HG02885 (cell line): ENCODE results near the gene LAD1.

Experiments used
- ATAC-seq: cut with Tn5 transposase; IDR thresholded peaks from one replicate; pipeline ENCODE4 v1.9.1; 2021; ENCODE audit warnings: mild to moderate bottlenecking; ENCODE audit not compliant: unreplicated experiment, poor library complexity

Gene LAD1

GRCh38 chr1:201353186-201353940, 45.8 kb downstream of the LAD1 start:
- ATAC-seq: no peak

- no peak for ATAC-seq
Observed at GRCh38 chr1:201351617-201352016, 47.5 kb downstream of the LAD1 start.

GRCh38 chr1:201350884-201351283, 48.2 kb downstream of the LAD1 start:
- ATAC-seq: no peak

GRCh38 chr1:201350361-201350725, 48.8 kb downstream of the LAD1 start:
- no peak for ATAC-seq

GRCh38 chr1:201349092-201349491, 50.0 kb downstream of the LAD1 start:
- no peak for ATAC-seq

GRCh38 chr1:201348211-201348566, 50.9 kb downstream of the LAD1 start:
- peak; percentile 45 for ATAC-seq

GRCh38 chr1:201347498-201348210, 51.5 kb downstream of the LAD1 start:
- no peak for ATAC-seq

- ATAC-seq: no peak
Observed at GRCh38 chr1:201346987-201347386, 52.1 kb downstream of the LAD1 start.

- no peak for ATAC-seq
Observed at GRCh38 chr1:201346337-201346939, 52.7 kb downstream of the LAD1 start.

- no peak for ATAC-seq
Observed at GRCh38 chr1:201345081-201345355, 54.1 kb downstream of the LAD1 start.

- no peak for ATAC-seq
Observed at GRCh38 chr1:201344206-201345080, 54.7 kb downstream of the LAD1 start.

- ATAC-seq: no peak
Observed at GRCh38 chr1:201341377-201341776, 57.7 kb downstream of the LAD1 start.

GRCh38 chr1:201336711-201337450, 62.2 kb downstream of the LAD1 start:
- ATAC-seq: no peak

- ATAC-seq: no peak
Observed at GRCh38 chr1:201335901-201336300, 63.2 kb downstream of the LAD1 start.

- no peak for ATAC-seq
Observed at GRCh38 chr1:201335174-201335870, 63.8 kb downstream of the LAD1 start.

GRCh38 chr1:201334325-201335173, 64.6 kb downstream of the LAD1 start:
- no peak for ATAC-seq

- no peak for ATAC-seq
Observed at GRCh38 chr1:201332616-201333335, 66.3 kb downstream of the LAD1 start.

GRCh38 chr1:201332021-201332420, 67.1 kb downstream of the LAD1 start:
- ATAC-seq: no peak
